B cell (primary cell): ENCODE results near the gene TRUB1.

ENCODE experiments used
- EZH2 ChIP-seq: IDR thresholded peaks from 2 replicates; pipeline ENCODE4 v1.6.1; 2012; ENCODE audit warnings: borderline replicate concordance, low read depth, mild to moderate bottlenecking, moderate library complexity, low read length; ENCODE audit not compliant: insufficient read depth, poor library complexity, severe bottlenecking
- TF ChIP-seq, protein P1 (sequence below): fragments of 200-600 bp; IDR thresholded peaks from one replicate; pipeline ENCODE4 v1.8.0; 2022; ENCODE audit warnings: antibody characterized with exemption, mild to moderate bottlenecking

DNA sequence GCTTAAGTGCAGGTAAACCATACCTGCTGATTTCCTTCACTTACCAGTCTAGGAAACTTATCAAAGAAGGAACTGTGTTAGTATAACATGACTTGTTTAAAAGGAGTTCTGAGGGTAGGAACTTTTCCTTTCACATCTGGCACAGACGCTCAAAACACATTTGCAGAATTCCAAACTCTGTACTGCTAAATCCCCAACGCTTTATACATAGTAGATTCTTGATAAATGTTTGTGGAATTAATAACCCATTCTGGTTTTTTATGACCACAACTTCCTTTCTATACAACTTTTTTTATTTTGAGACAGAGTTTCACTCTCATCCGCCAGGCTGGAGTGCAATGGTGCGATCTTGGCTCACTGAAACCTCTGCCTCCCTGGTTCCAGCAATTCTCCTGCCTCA lies 7.7 kb upstream of the TRUB1 start:
- TF ChIP-seq, protein P1, sequence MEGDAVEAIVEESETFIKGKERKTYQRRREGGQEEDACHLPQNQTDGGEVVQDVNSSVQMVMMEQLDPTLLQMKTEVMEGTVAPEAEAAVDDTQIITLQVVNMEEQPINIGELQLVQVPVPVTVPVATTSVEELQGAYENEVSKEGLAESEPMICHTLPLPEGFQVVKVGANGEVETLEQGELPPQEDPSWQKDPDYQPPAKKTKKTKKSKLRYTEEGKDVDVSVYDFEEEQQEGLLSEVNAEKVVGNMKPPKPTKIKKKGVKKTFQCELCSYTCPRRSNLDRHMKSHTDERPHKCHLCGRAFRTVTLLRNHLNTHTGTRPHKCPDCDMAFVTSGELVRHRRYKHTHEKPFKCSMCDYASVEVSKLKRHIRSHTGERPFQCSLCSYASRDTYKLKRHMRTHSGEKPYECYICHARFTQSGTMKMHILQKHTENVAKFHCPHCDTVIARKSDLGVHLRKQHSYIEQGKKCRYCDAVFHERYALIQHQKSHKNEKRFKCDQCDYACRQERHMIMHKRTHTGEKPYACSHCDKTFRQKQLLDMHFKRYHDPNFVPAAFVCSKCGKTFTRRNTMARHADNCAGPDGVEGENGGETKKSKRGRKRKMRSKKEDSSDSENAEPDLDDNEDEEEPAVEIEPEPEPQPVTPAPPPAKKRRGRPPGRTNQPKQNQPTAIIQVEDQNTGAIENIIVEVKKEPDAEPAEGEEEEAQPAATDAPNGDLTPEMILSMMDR, result no peak
- TF ChIP-seq EZH2, result no peak
